Measurements from ENCODE around the gene RTP5.

Gene RTP5

GRCh38 chr2:241857572-241858121 lies 11.9 kb upstream of the RTP5 start:
- no peak for DNase-seq (ENCODE audit: low spot score)

GRCh38 chr2:241858206-241859016 lies 11.1 kb upstream of the RTP5 start, which contains the start of gene PDCD1:
TSS of gene PDCD1 (minus strand) at chr2:241858894. CDS start at chr2:241858838, 56 bp downstream.
- DNase-seq (ENCODE audit: low spot score): no peak

GRCh38 chr2:241859017-241859435 lies 10.5 kb upstream of the RTP5 start:
- DNase-seq (ENCODE audit: low spot score): no peak

DNA sequence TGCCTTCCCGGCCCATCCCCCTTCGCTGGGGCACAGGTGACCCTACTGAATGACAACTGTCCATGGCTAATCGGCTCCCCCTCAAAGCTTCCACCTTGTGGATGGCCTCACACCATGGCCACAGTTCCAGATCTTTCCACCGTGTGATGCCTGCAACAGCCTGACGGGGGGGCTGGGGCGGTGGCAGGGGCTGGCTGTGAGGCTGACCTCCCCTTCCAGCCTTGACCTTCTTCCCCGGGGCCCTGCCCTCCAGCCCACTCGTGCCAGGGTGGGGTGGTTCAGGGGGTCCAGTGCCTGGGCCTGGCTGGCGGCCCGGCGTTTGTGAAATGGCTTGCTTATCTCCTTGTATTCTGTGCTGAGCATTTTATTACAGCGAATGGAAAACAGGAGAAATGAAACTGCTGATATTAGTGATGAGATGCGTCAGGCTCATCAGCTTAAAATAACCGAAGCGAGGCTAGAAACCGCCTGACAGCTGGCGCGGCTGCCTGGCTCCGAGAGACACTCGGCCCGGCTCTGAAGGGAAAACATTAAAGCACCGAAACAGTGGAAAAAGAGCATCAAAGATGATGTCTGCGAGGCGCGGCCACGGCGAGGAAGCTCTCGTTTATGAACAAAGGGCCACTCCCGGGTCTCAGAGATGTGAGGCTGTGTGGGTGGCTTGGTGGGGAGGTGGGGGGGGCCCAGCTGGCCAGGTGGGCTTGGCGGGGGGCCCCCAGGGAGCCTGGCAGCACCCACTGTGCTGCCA lies 9.9 kb upstream of the RTP5 start:
- DNase-seq (ENCODE audit: low spot score): no peak

- DNase-seq (ENCODE audit: low spot score): no peak
Measured at GRCh38 chr2:241860184-241861078, 9.1 kb upstream of the RTP5 start.

DNA sequence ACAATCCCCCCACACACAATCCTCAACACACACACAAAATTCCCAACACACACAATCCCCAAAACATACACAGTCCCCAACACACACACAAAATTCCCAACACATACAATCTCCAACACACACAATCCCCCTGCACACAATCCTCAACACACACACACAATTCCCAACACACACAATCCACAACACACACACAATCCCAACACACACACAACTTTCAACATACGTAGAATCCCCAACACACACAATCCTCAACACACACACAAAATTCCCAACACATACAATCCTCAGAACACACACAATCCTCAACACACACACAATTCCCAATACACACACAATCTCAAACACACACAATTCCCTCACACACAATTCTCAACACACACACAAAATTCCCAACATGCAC lies 8.3 kb upstream of the RTP5 start:
- DNase-seq (ENCODE audit: low spot score): no peak

DNA sequence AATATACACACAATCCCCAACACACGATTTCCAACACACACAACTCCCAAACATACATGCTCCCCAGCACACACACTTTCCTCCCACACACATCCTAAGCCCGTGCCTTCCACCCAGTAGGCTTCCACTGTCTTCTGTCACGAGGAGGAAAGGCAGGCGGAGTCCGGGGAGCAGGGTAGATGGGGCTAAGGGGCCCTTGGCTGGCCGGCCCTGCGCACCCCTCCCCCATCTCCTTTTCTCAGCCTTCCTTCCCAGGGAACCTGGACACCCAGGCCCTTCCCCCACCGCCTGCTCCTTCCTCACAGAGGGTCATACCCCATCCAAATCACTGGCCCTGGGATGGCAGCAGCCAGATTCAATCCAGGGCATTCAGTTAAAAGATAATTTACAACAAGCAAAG lies 7.4 kb upstream of the RTP5 start:
- no peak for DNase-seq (ENCODE audit: low spot score)

GRCh38 chr2:241862775-241863535 lies 6.6 kb upstream of the RTP5 start:
- no peak for DNase-seq (ENCODE audit: low spot score)

DNA sequence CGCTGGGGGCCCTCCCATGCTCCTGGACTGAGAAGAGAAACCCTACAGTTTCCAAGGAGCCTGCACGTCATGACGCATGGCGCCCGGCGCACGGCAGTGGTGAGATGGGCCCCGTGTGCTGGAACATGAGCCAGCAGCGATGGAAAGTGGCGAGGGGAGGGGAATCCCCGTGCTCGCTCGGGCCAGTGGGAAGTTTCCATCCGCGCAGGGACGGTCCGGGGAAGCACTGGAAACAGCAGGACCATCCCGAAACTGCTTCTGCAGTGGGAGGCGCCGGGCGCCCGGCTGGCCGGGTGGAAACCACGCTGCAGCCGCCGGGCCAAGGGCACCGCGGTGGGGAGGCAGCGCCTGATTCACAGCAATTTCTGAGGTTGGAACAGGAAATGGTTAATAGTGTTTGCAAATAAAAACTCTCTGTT lies 6.0 kb upstream of the RTP5 start:
- DNase-seq (ENCODE audit: low spot score): no peak

- DNase-seq (ENCODE audit: low spot score): no peak
Measured at GRCh38 chr2:241864168-241864849, 5.2 kb upstream of the RTP5 start.

DNA sequence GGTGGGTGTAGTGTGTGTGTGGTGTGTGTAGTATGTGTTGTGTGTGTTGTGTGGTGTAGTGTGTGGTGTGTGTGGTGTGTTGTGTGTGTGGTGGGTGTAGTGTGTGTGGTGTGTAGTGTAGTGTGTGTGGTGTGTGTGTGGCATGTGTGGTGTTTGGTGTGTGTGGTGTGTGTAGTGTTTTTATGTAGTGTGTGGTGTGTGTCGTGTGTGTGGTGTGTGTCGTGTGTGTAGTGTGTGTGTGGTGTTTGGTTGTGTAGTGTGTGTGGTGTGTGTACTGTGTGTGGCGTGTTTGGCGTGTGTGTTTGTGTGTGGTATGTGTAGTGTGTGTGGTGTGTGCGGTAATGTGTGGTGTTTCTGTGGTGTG lies 4.7 kb upstream of the RTP5 start:
- DNase-seq (ENCODE audit: low spot score): no peak

- no peak for DNase-seq (ENCODE audit: low spot score)
Measured at GRCh38 chr2:241865416-241865956, 4.0 kb upstream of the RTP5 start.

DNA sequence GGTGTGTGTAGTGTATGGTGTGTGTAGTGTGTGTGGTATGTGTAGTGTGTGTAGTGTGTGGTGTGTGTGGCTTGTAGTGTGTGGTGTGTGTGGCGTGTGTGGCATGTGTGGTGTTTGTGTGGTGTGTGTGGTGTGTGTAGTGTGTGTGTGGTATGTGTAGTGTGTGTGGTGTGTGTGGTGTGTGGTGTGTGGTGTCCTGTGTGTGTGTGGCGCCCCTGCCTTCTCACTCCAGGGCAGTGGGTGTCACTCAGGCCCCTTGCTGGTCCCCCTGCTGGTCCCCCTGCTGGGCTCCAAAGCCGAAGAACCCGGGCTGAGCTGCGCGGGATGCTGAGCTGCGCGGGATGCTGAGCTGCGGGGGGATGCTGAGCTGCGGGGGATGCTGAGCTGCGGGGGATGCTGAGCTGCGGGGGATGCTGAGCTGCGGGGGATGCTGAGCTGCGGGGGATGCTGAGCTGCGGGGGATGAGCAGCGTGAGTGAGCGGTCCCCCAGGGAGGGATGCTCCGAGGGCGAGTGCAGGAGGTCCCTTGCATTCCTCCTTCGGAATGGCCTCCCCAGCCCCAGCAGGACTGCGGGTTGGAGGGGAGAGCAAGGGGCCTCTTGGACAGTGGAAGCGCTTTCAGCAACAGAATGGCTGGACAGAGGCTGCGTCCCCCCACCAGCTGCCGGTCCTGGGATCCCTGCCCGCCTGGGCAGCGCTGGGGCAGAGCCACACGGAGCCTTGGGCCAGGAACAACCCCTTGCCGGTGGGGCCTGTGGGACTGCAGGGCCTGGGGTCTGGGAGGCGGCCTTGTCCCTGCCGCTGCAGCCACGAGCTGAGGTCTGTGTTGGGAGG lies 3.4 kb upstream of the RTP5 start:
- no peak for DNase-seq (ENCODE audit: low spot score)

- DNase-seq (ENCODE audit: low spot score): no peak
Measured at GRCh38 chr2:241866790-241867645, 2.5 kb upstream of the RTP5 start.

DNA sequence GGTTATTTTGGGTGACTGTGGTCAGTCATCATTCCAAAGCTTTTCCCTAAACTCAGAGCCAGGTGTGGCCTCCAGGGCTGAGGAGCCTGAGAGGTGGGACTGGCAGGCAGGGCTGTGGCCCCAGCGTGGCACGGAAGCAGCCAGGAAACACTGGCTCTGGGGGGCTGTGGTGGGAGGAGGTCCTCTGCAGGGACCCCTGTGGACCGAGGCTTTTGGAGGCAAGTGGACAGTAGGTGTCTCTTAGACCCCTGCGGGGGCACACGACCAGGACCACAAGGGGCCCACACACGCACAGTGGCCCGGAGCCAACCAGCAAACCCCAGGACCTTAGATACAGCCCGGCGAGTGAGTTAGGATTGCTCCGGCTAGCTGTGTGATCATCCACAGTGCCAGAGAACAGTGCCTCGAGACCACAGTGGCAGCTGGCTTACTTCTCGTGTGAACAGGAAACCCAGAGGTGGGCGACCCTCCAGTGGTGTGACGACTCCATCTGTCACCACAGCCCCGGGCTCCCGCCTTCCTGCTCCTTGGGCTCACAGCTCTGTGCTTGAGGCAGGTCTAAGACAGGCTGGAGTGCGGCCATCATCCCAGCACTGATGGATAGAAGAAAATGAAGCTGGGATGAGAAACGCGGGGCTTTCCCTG lies 1.6 kb upstream of the RTP5 start:
- DNase-seq (ENCODE audit: low spot score): no peak

- no peak for DNase-seq (ENCODE audit: low spot score)
Measured at GRCh38 chr2:241868661-241869081, 858 bp upstream of the RTP5 start.

- no peak for DNase-seq (ENCODE audit: low spot score)
Measured at GRCh38 chr2:241870081-241870541, 582 bp downstream of the RTP5 start.
